ENCODE data around the gene LHX3. TPM values are rescaled to one million over a fixed set of nuclear protein-coding genes. Genes with fewer than 3 reads are reported as not detected.

LHX3 gene
- total and polyA plus RNA-seq, 2 donors (not counting 1 experiment from before 2014, with no cell fraction given) = 0.07 to 0.30 TPM

DNA sequence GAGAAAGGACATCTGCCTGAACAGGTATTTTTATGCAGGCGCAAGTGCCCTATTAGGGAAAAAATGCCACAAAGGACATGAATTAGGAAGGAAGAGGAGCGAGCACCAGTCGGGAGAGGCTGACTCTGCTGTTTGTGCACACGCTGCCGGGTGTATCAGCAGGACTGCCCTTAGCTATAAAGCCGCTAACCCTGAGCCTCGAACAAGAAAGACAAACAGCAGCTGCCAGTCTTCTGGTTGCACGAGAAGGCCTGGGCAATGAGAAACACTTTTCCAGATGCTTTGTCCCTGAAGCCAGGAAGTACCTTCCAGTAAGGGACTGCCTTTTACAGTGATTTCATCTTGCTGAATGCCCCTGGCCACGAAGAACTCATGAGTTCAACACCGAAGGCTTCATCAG is 28.0 kb upstream of the LHX3 start:
- no peak overlapping the region for H3K9ac ChIP-seq (ENCODE audit: low read length)
- peaks cover 0 to 68% of the 10 kb centered on the region in 2 experiments for H3K36me3 ChIP-seq (replicated peaks in 1 of 2; ENCODE audit: control extremely low read depth in 1 of 2, control insufficient read depth in 1 of 2, extremely low read depth in 1 of 2, insufficient read depth in 2 of 2, low read length in 1 of 2)
- no peak overlapping the region for H3K27ac Mint-ChIP-seq
- 87% methylated on average over 10 of the region's 10 CpGs for WGBS (ENCODE audit: insufficient coverage)
- peaks cover 94% of the 10 kb centered on the region for H4K20me1 ChIP-seq (ENCODE audit: control insufficient read depth, insufficient read depth, low read length, poor library complexity, severe bottlenecking)
- H3K4me2 ChIP-seq (replicated peaks; ENCODE audit: low read depth, low read length, poor library complexity, severe bottlenecking) = no peak overlapping the region
- peaks cover 80% of the 10 kb centered on the region for H3K4me1 Mint-ChIP-seq
- H2AFZ ChIP-seq (ENCODE audit: insufficient read depth, low read depth, low read length, poor library complexity, severe bottlenecking) = no peak overlapping the region
- peaks cover 100% of the 10 kb centered on the region for H3K79me2 ChIP-seq (ENCODE audit: control insufficient read depth, insufficient read depth, low read length)
- intact Hi-C loops (cut with micrococcal nuclease) = no loop called here
- ChIA-PET CTCF (interaction anchor here (0.9 kb wide), 1 partner anchor 51 kb away, joined by 3 read pairs; no protein-coding TSS in a partner anchor), POLR2A (interaction anchor here (0.7 kb wide), 1 partner anchor 573 kb away, joined by 5 read pairs; no protein-coding TSS in a partner anchor)
- H3K27me3 Mint-ChIP-seq = no peaks in the 10 kb centered on the region
- no peak for DNase-seq
- H3K9me3 Mint-ChIP-seq (ENCODE audit: insufficient read depth) = no peaks in the 10 kb centered on the region
- no peak for ATAC-seq (ENCODE audit: low read depth)
- no peak overlapping the region for H3K4me3 ChIP-seq (ENCODE audit: control extremely low read depth in 1 of 5, extremely low read depth in 1 of 5, insufficient read depth in 1 of 5, low read depth in 2 of 5, low read length in 4 of 5)
- no peak overlapping the region for H3K4me3 Mint-ChIP-seq
- no peaks in the 10 kb centered on the region for H3K27me3 ChIP-seq (replicated peaks in 1 of 4; ENCODE audit: control extremely low read depth in 1 of 4, control insufficient read depth in 3 of 4, insufficient read depth in 4 of 4, low read length in 3 of 4)
- no peaks in the 10 kb centered on the region for H3K9me3 ChIP-seq (ENCODE audit: control extremely low read depth in 1 of 3, control insufficient read depth in 2 of 3, insufficient read depth in 1 of 3, low read length in 2 of 3)
- TF ChIP-seq, protein P1, sequence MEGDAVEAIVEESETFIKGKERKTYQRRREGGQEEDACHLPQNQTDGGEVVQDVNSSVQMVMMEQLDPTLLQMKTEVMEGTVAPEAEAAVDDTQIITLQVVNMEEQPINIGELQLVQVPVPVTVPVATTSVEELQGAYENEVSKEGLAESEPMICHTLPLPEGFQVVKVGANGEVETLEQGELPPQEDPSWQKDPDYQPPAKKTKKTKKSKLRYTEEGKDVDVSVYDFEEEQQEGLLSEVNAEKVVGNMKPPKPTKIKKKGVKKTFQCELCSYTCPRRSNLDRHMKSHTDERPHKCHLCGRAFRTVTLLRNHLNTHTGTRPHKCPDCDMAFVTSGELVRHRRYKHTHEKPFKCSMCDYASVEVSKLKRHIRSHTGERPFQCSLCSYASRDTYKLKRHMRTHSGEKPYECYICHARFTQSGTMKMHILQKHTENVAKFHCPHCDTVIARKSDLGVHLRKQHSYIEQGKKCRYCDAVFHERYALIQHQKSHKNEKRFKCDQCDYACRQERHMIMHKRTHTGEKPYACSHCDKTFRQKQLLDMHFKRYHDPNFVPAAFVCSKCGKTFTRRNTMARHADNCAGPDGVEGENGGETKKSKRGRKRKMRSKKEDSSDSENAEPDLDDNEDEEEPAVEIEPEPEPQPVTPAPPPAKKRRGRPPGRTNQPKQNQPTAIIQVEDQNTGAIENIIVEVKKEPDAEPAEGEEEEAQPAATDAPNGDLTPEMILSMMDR (IDR thresholded peaks at IDR 0.05) = no peak
- no peak for TF ChIP-seq EZH2 (IDR thresholded peaks at IDR 0.05; ENCODE audit: borderline replicate concordance, insufficient read depth, low read depth, low read length, poor library complexity, severe bottlenecking)
- H3K4me1 ChIP-seq (ENCODE audit: control insufficient read depth in 2 of 2, insufficient read depth in 2 of 2, low read length in 2 of 2) = peaks cover 26 to 69% of the 10 kb centered on the region in 2 donors
- no peak overlapping the region for H3K27ac ChIP-seq (ENCODE audit: low read length in 2 of 2)

DNA sequence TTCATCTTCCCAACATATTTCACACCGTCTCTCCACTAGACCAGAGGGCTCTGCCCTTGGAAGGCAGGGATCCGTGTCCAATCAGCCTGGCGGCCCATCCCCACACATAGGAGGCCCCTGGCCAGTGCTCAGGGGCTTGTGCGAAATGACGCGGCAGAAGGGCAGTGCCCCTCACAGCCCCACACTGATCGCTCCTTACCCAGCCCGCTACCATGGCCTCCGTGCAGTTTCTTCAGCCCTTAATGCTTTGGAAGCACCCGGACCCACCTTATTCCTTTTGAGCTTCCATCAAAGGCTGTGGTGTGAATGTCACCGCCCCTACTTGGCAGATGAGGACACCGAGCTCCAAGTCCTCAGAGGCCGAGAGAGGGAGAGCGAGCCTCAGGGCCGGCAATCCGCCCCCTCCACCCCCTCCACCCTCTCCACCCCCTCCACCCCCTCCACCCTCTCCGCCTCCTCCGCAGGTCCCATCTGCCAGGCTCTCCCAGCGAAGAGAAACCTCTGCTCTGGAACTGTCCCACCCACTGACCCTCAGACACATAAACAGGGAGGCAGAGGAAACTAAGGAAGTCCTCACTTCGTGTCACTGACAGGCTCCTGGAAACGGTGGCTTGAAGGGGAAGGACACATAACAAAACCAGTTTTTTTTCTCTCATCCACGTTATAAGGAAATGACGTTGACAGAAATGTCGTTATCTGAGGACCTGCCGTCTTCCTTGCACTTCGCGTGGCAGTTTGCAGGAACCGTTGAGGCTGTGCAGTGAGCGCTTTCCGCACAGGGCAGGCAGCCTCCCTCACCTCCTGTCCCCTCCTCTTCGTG is 26.8 kb upstream of the LHX3 start:
- Histone ChIP-seq H3K36me3 (replicated peaks in 1 of 2; ENCODE audit: control extremely low read depth in 1 of 2, control insufficient read depth in 1 of 2, extremely low read depth in 1 of 2, insufficient read depth in 2 of 2, low read length in 1 of 2) (peaks cover 0 to 65% of the 10 kb centered on the region in 2 experiments), H3K27me3 (replicated peaks in 1 of 4; ENCODE audit: control extremely low read depth in 1 of 4, control insufficient read depth in 3 of 4, insufficient read depth in 4 of 4, low read length in 3 of 4) (no peaks in the 10 kb centered on the region), H3K4me3 (ENCODE audit: control extremely low read depth in 1 of 5, extremely low read depth in 1 of 5, insufficient read depth in 1 of 5, low read depth in 2 of 5, low read length in 4 of 5) (no peak overlapping the region), H3K9me3 (ENCODE audit: control extremely low read depth in 1 of 3, control insufficient read depth in 2 of 3, insufficient read depth in 1 of 3, low read length in 2 of 3) (no peaks in the 10 kb centered on the region), H2AFZ (ENCODE audit: insufficient read depth, low read depth, low read length, poor library complexity, severe bottlenecking) (no peak overlapping the region), H3K27ac (ENCODE audit: low read length in 2 of 2) (no peak overlapping the region), H3K9ac (ENCODE audit: low read length) (no peak overlapping the region), H3K4me1 (ENCODE audit: control insufficient read depth in 2 of 2, insufficient read depth in 2 of 2, low read length in 2 of 2) (peaks cover 30 to 69% of the 10 kb centered on the region in 2 donors), H4K20me1 (ENCODE audit: control insufficient read depth, insufficient read depth, low read length, poor library complexity, severe bottlenecking) (peaks cover 88% of the 10 kb centered on the region), H3K4me2 (replicated peaks; ENCODE audit: low read depth, low read length, poor library complexity, severe bottlenecking) (peak overlapping the region; percentile 26), H3K79me2 (ENCODE audit: control insufficient read depth, insufficient read depth, low read length) (peaks cover 100% of the 10 kb centered on the region)
- ChIA-PET POLR2A (no interaction called here), CTCF (interaction anchor here (0.9 to 1.0 kb wide), 2 partner anchors 8 to 61 kb away, joined by 3 read pairs; no protein-coding TSS in a partner anchor)
- Mint-ChIP-seq H3K27me3 (no peaks in the 10 kb centered on the region), H3K4me1 (peaks cover 87% of the 10 kb centered on the region), H3K9me3 (ENCODE audit: insufficient read depth) (no peaks in the 10 kb centered on the region), H3K27ac (peak overlapping the region; percentile 65), H3K4me3 (peak overlapping the region; percentile 67)
- no peak for TF ChIP-seq EZH2 (IDR thresholded peaks at IDR 0.05; ENCODE audit: borderline replicate concordance, insufficient read depth, low read depth, low read length, poor library complexity, severe bottlenecking)
- TF ChIP-seq, protein P1 (IDR thresholded peaks at IDR 0.05) = no peak
- intact Hi-C loops (cut with micrococcal nuclease) = no loop called here
- DNase-seq (peak; percentile 43), ATAC-seq (ENCODE audit: low read depth) (peak; percentile 19)
- 69% methylated on average over 23 of the region's 31 CpGs for WGBS (ENCODE audit: insufficient coverage)

Data from B cell (primary cell).